ENCODE measurements around the gene SCUBE2.

SCUBE2 gene

DNA sequence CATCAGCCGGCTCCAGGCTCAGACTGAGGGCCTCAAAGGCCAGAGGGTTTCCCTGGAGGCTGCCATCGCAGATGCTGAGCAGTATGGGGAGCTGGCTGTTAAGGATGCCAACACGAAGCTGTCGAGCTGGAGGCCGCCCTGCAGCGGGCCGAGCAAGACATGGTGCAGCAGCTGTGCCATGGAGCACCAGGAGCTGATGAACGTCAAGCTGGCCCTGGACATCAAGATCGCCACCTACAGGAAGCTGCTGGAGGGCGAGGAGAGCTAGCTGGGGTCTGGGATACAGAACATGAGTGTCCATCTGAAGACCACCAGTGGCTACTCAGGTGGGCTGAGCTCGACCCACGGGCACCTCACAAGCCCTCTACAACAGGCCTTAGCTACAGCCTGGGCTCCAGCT is 4.0 kb upstream of the SCUBE2 start:
- DNase-seq (ENCODE audit: low spot score): no peak

GRCh38 chr11:9094420-9094819 is 3.0 kb upstream of the SCUBE2 start:
- no peak for TF ChIP-seq CTCF (conservative IDR thresholded peaks at IDR 0.05; ENCODE audit: low read depth)
- no peak overlapping the region for H3K27ac ChIP-seq
- ChIA-PET POLR2A (ENCODE audit: low non-redundant PET) (no interaction called here), CTCF (no interaction called here)
- DNase-seq (ENCODE audit: low spot score): no peak

More for the DNA sequence above, 4.0 kb upstream of the SCUBE2 start:
- ChIA-PET CTCF (interaction anchor here (0.6 to 1.3 kb wide), 4 partner anchors 19 to 432 kb away, joined by 3 to 5 read pairs (median 3); no protein-coding TSS in a partner anchor), POLR2A (ENCODE audit: low non-redundant PET) (no interaction called here)
- no peak for TF ChIP-seq CTCF (conservative IDR thresholded peaks at IDR 0.05; ENCODE audit: low read depth)
- no peak overlapping the region for H3K27ac ChIP-seq

- DNase-seq (ENCODE audit: low spot score): no peak
- H3K27ac ChIP-seq: no peak overlapping the region
- ChIA-PET CTCF (interaction anchor here (0.6 to 1.7 kb wide), 6 partner anchors 10 to 222 kb away, joined by 3 to 6 read pairs (median 3); no protein-coding TSS in a partner anchor), POLR2A (ENCODE audit: low non-redundant PET) (no interaction called here)
- TF ChIP-seq CTCF (conservative IDR thresholded peaks at IDR 0.05; ENCODE audit: low read depth): 0 out of 2 replicates have a peak, but pooled peaks have one; percentile 10
Measured at GRCh38 chr11:9092853-9093778, 1.7 kb upstream of the SCUBE2 start.

DNA sequence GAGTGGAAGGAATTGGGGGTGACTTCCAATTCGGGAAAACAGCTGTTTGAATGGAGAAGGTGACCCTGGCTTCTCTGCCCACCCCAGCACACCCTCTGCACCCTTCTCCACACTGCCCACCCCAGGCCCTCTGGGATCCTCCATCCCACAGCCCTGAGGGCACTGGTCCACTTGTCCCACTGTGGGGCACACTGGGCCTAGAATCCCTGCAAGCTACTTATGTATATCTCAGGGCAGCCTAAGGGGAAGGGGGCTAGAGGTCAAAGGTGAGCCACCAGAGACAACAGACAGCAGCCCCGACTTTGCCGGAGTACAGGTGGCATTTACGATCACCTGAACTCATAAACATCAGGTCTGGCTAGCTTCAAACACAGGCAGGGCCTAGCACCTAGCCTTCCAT is 673 bp upstream of the SCUBE2 start:
- TF ChIP-seq CTCF (conservative IDR thresholded peaks at IDR 0.05; ENCODE audit: low read depth): no peak
- no peak overlapping the region for H3K27ac ChIP-seq
- DNase-seq (ENCODE audit: low spot score): no peak
- CTCF ChIA-PET: interaction anchor here (1.0 to 1.7 kb wide), 3 partner anchors 19 to 77 kb away, joined by 3 to 6 read pairs (median 3); no protein-coding TSS in a partner anchor
- POLR2A ChIA-PET (ENCODE audit: low non-redundant PET): no interaction called here

DNA sequence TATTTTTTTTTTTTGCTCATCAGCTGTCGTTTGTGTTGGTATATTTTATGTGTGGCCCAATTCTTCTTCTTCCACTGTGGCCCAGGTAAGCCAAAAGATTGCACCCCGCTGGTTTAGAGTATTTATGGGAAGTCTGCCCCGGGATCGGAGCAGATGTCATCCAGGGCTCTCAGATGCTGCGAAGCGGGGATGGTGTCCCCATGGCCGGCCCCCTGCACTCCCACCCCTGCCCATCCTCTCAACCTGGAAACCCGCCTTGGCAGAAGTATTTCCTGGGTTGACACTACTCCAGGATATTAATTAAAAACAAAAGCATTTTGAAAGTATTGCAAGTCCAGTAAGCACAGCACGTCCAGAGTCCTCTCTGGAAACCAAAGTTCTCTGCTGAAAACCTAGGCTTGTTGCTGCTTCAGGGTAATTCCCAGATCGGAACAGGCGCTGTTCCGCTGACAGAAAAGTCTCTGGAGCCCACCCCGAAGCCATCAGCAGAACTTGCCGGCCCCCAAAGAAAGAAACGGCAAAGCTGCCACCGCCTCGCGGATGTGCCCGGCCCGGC is 833 bp downstream of the SCUBE2 start:
- DNase-seq (ENCODE audit: low spot score): no peak
- ChIA-PET CTCF (no interaction called here), POLR2A (ENCODE audit: low non-redundant PET) (interaction anchor here (0.6 kb wide), 1 partner anchor 54 kb away, joined by 4 read pairs; no protein-coding TSS in a partner anchor)
- no peak overlapping the region for H3K27ac ChIP-seq
- TF ChIP-seq CTCF (conservative IDR thresholded peaks at IDR 0.05; ENCODE audit: low read depth): no peak

DNA sequence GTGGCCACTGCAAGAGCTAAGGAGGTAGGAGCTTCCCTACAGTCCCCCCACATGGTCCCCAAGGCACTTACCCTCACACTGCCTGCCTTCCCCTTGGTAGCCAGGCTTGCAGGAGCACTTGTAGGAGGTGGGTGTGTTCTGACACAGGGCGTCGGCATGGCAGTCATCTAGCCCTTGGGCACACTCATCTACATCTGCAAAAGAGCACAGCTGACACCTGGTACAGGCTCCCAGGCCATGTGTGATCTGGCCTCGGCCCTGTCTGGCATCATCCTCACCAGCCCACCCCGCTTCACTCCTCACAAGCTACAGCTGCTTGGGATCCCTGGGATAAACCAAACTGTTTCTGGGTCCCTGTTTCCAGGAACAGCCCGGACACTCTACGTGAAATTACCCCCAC is 1.8 kb downstream of the SCUBE2 start:
- no peak overlapping the region for H3K27ac ChIP-seq
- CTCF ChIA-PET: interaction anchor here (1.4 kb wide), 1 partner anchor 48 kb away, joined by 5 read pairs; no protein-coding TSS in a partner anchor
- DNase-seq (ENCODE audit: low spot score): no peak
- POLR2A ChIA-PET (ENCODE audit: low non-redundant PET): no interaction called here
- no peak for TF ChIP-seq CTCF (conservative IDR thresholded peaks at IDR 0.05; ENCODE audit: low read depth)
